Stimulated activated CD8-positive, alpha-beta memory T cell treated with anti-CD3 and anti-CD28 coated beads, Interleukin-4, amount 100 ng/mL, for 4 hours (primary cell): ENCODE data around the gene COIL.
"Not testable (repeated sequence)": the region's sequence is repeated elsewhere in the genome, so short reads cannot be mapped to it uniquely, and the experiment has no call there.

Source experiments
- DNase-seq, 2 donors: peaks; one replicate each; pipeline ENCODE4 v3.0.0-alpha.2; 2020; ENCODE audit warnings: low read depth in 2 of 2, low spot score in 1 of 2

The COIL gene

GRCh38 chr17:56978441-56979090 lies 17.7 kb upstream of the COIL start:
- DNase-seq, result no peak

- peak; percentile 59 to 60 for DNase-seq
These were observed 17.0 kb upstream of the COIL start, which contains the start of gene SCPEP1 for GRCh38 chr17:56977673-56978395. Gene SCPEP1, plus strand, starts transcription at chr17:56978131. Its CDS starts 29 bp downstream, at chr17:56978160.

- no peak for DNase-seq
These were observed 16.2 kb upstream of the COIL start for GRCh38 chr17:56976941-56977608.

GRCh38 chr17:56975656-56976055 lies 14.8 kb upstream of the COIL start:
- no peak for DNase-seq

GRCh38 chr17:56974055-56974454 lies 13.2 kb upstream of the COIL start:
- DNase-seq, result no peak

- DNase-seq, result no peak
These were observed 12.7 kb upstream of the COIL start for GRCh38 chr17:56973520-56973919.

GRCh38 chr17:56972111-56972730 lies 11.4 kb upstream of the COIL start:
- DNase-seq, result no peak

GRCh38 chr17:56970974-56971373 lies 10.1 kb upstream of the COIL start:
- DNase-seq, result no peak

- DNase-seq, result no peak
These were observed 5.5 kb upstream of the COIL start for GRCh38 chr17:56966338-56966737.

GRCh38 chr17:56965681-56966080 lies 4.8 kb upstream of the COIL start:
- DNase-seq, result not testable (repeated sequence)

GRCh38 chr17:56965241-56965640 lies 4.4 kb upstream of the COIL start:
- not testable (repeated sequence) for DNase-seq

- DNase-seq, result no peak
These were observed 3.9 kb downstream of the COIL start for GRCh38 chr17:56956992-56957391.

- no peak for DNase-seq
These were observed 11.3 kb downstream of the COIL start for GRCh38 chr17:56949595-56949994.

GRCh38 chr17:56948491-56948890 lies 12.4 kb downstream of the COIL start:
- no peak for DNase-seq

GRCh38 chr17:56947741-56948140 lies 13.1 kb downstream of the COIL start:
- DNase-seq, result no peak

- no peak for DNase-seq
These were observed 14.8 kb downstream of the COIL start for GRCh38 chr17:56945938-56946505.

GRCh38 chr17:56943505-56944125 lies 17.2 kb downstream of the COIL start:
- no peak for DNase-seq

- no peak for DNase-seq
These were observed 20.9 kb downstream of the COIL start for GRCh38 chr17:56939869-56940484.

- DNase-seq, result not testable (repeated sequence)
These were observed 22.6 kb downstream of the COIL start for GRCh38 chr17:56938206-56938605.

GRCh38 chr17:56937687-56938086 lies 23.2 kb downstream of the COIL start:
- no peak for DNase-seq
